ENCODE data around the gene HIPK2.

The HIPK2 gene

GRCh38 chr7:139532636-139533155, 245.1 kb downstream of the HIPK2 start:
- no peak overlapping the region for H3K9ac ChIP-seq
- no peak overlapping the region for H3K4me3 ChIP-seq (ENCODE audit: low read depth, low read length)
- no peak overlapping the region for H2AFZ ChIP-seq
- H3K9me3 ChIP-seq (ENCODE audit: control insufficient read depth, low read length), result no peaks in the 10 kb centered on the region
- H3K27ac ChIP-seq, result no peak overlapping the region
- no peak overlapping the region for H3K4me2 ChIP-seq (ENCODE audit: low read length)
- H3K36me3 ChIP-seq (ENCODE audit: control insufficient read depth, insufficient read depth, low read length), result no peaks in the 10 kb centered on the region
- no peaks in the 10 kb centered on the region for H3K4me1 ChIP-seq
- no peaks in the 10 kb centered on the region for H3K27me3 ChIP-seq (ENCODE audit: control insufficient read depth, insufficient read depth, low read length)
- TF ChIP-seq, protein P1, sequence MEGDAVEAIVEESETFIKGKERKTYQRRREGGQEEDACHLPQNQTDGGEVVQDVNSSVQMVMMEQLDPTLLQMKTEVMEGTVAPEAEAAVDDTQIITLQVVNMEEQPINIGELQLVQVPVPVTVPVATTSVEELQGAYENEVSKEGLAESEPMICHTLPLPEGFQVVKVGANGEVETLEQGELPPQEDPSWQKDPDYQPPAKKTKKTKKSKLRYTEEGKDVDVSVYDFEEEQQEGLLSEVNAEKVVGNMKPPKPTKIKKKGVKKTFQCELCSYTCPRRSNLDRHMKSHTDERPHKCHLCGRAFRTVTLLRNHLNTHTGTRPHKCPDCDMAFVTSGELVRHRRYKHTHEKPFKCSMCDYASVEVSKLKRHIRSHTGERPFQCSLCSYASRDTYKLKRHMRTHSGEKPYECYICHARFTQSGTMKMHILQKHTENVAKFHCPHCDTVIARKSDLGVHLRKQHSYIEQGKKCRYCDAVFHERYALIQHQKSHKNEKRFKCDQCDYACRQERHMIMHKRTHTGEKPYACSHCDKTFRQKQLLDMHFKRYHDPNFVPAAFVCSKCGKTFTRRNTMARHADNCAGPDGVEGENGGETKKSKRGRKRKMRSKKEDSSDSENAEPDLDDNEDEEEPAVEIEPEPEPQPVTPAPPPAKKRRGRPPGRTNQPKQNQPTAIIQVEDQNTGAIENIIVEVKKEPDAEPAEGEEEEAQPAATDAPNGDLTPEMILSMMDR (IDR thresholded peaks at IDR 0.05), result no peak
- H3K79me2 ChIP-seq, result no peaks in the 10 kb centered on the region

- Histone ChIP-seq H3K9ac (no peak overlapping the region), H3K9me3 (ENCODE audit: control insufficient read depth, low read length) (no peaks in the 10 kb centered on the region), H3K4me3 (ENCODE audit: low read depth, low read length) (no peak overlapping the region), H3K79me2 (no peaks in the 10 kb centered on the region), H3K36me3 (ENCODE audit: control insufficient read depth, insufficient read depth, low read length) (no peaks in the 10 kb centered on the region), H3K27ac (no peak overlapping the region), H3K4me1 (no peaks in the 10 kb centered on the region), H3K4me2 (ENCODE audit: low read length) (no peak overlapping the region), H3K27me3 (ENCODE audit: control insufficient read depth, insufficient read depth, low read length) (no peaks in the 10 kb centered on the region), H2AFZ (no peak overlapping the region)
- TF ChIP-seq, protein P1 (IDR thresholded peaks at IDR 0.05), result no peak
These were observed 246.7 kb downstream of the HIPK2 start for GRCh38 chr7:139531094-139531493.

DNA sequence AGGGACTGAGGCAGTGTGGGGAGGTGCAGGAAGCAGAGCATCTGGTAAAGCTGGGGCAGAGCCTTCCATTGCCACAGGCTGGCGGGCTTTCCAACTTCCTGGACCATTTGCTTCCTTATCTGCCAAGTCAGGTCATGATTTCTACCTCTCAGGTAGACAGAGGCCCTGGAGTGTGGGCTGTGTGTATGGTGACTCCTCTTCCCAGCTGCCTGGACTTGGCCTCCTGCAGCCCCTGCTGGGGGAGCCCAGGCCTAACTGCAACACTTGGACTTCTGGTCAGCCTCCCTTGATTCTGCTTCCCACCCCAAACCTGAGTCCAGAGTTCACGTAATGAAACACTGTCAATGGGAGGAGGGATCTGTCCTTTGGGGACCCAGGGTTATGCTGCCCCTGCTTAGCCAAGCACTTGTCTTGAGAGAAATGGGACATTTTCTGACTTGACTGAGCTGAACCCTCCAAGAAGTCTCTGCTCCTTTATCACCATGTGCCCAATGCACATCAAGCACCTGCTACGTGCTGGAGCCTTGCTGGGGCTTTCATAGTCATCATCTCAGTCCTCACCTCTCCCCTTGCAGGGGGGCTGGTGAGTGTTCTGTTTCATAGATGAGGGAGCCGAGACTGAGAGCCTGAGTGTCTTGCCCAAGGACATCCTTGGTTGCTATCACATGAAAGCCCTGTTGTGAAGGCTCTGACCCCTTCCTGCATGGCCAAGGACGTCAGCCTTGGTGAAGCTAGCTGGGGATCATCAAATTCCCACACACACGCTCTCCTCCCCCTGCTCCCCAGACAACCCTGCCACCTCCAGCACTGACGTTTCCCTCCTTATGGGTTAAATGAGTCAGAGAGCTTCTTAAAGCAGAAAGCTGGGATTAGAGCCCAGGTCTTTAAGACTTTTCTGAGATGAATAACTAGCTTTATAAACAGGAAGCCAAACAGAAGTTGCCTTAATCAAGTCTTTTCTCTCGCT, 250.9 kb downstream of the HIPK2 start:
- Histone ChIP-seq H3K4me2 (ENCODE audit: low read length) (no peak overlapping the region), H3K79me2 (no peaks in the 10 kb centered on the region), H3K27me3 (ENCODE audit: control insufficient read depth, insufficient read depth, low read length) (no peaks in the 10 kb centered on the region), H3K36me3 (ENCODE audit: control insufficient read depth, insufficient read depth, low read length) (no peaks in the 10 kb centered on the region), H3K4me3 (ENCODE audit: low read depth, low read length) (no peak overlapping the region), H3K27ac (no peak overlapping the region), H2AFZ (no peak overlapping the region), H3K4me1 (peaks cover 4% of the 10 kb centered on the region), H3K9ac (no peak overlapping the region), H3K9me3 (ENCODE audit: control insufficient read depth, low read length) (no peaks in the 10 kb centered on the region)
- TF ChIP-seq, protein P1 (IDR thresholded peaks at IDR 0.05), result no peak

GRCh38 chr7:139525750-139526149, 252.0 kb downstream of the HIPK2 start:
- Histone ChIP-seq H3K4me2 (ENCODE audit: low read length) (no peak overlapping the region), H3K27ac (no peak overlapping the region), H3K9ac (no peak overlapping the region), H3K79me2 (no peaks in the 10 kb centered on the region), H2AFZ (no peak overlapping the region), H3K4me1 (peaks cover 4% of the 10 kb centered on the region), H3K27me3 (ENCODE audit: control insufficient read depth, insufficient read depth, low read length) (no peaks in the 10 kb centered on the region), H3K36me3 (ENCODE audit: control insufficient read depth, insufficient read depth, low read length) (no peaks in the 10 kb centered on the region), H3K9me3 (ENCODE audit: control insufficient read depth, low read length) (no peaks in the 10 kb centered on the region), H3K4me3 (ENCODE audit: low read depth, low read length) (no peak overlapping the region)
- TF ChIP-seq, protein P1 (IDR thresholded peaks at IDR 0.05), result no peak
